Medulla oblongata (tissue), 1 donor: ENCODE results near the gene FXYD1.
"Not testable (repeated sequence)": the region's sequence is repeated elsewhere in the genome, so short reads cannot be mapped to it uniquely, and the experiment has no call there.

Source experiments
- DNase-seq: peaks from one replicate; pipeline ENCODE4 v3.0.0-alpha.2; 2015; ENCODE audit errors: extremely low spot score

FXYD1 gene

GRCh38 chr19:35125270-35125717 lies 13.3 kb upstream of the FXYD1 start:
- no peak for DNase-seq

- DNase-seq = no peak
Measured at GRCh38 chr19:35125749-35126623, 12.6 kb upstream of the FXYD1 start.

GRCh38 chr19:35126624-35126959 lies 12.0 kb upstream of the FXYD1 start:
- DNase-seq = peak; percentile 76

GRCh38 chr19:35127871-35128270 lies 10.8 kb upstream of the FXYD1 start:
- no peak for DNase-seq

DNA sequence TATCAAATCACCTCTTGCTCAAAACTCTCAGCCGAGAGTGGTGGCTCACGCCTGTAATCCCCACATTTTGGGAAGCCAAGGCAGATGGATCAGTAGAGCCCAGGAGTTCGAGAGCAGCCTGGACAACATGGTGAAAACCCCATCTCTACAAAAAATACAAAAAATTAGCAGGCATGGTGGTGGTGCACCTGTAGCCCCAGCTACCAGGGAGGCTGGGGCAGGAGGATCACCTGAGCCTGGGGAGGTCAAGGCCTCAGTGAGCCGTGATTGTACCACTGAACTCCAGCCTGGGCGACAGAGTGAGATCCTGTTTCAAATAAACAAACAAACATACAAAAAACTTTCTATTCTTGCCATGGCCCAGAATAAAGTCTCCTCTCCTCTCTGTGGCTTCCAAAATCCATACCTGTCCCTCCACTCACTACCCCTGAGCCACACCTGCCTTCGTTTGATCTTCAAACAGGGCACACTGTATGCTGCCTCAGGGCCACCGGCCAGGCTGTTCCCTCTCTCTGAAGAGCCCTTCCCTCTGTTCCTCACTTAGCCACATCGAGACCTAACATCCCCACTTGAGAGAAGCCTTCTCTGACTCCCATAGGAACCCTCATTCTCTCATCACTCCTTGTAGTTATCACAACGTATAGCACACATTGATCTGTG lies 10.1 kb upstream of the FXYD1 start:
- DNase-seq = no peak

DNA sequence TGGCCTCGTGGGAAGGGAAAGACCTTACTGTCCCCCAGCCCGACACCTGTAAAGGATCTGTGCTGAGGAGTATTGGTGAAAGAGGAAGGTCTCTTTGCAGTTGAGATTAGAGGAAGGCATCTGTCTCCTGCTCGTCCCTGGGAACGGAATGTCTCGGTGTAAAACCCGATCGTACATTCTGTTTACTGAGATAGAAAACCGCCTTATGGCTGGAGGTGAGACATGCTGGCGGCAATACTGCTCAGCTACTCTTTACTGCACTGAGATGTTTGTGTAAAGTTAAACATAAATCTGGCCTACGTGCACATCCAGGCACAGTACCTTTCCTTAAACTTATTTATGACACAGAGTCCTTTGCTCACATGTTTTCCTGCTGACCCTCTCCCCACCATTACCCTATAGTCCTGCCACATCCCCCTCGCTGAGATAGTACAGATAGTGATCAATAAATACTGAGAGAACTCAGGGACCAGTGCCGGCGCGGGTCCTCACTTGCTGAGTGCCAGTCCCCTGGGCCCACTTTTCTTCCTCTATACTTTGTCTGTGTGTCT lies 8.8 kb upstream of the FXYD1 start:
- not testable (repeated sequence) for DNase-seq

GRCh38 chr19:35130761-35131720 lies 7.6 kb upstream of the FXYD1 start:
- DNase-seq = no peak

DNA sequence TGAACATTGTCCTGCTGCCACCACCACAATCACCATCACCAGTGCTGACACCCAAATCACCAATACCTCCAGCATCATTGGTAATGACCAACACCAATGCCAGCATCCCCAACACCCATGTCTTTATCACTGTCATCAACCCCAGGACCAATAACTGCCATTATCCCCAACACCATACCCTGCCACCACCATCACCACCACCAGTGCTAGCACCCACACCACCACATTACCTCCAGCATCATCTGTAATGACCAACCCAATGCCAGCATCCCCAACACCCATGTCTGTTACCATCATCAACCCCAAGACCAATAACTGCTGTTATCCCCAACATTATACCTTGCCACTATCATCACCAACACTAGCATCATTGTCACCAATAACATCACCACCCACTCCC lies 6.4 kb upstream of the FXYD1 start:
- DNase-seq = no peak

DNA sequence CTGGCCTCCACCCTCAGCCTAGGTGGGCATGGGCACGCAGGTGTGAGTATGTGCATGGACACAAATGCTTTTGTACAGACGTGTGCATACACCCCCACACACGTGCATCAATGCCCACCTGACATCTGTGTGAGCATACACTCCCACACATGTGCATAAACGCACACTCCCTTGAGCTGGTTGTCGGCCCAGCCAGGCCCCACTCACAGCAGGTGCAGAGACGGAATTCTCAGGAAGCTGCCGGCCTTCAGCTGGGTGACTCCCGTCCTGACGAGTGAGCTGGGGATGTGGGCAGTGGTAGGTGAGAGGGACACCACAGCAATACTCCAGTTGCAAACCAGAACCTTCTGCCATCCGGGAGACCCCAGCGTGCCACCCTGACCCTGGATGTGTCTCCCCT lies 4.8 kb upstream of the FXYD1 start:
- no peak for DNase-seq

GRCh38 chr19:35134601-35135242 lies 3.9 kb upstream of the FXYD1 start, which contains the start of gene LGI4:
LGI4 (minus strand) TSS chr19:35135059; CDS start chr19:35134680, 379 bp downstream.
- no peak for DNase-seq

- DNase-seq = peak; percentile 89
Measured at GRCh38 chr19:35135389-35135909, 3.2 kb upstream of the FXYD1 start.

GRCh38 chr19:35136231-35136630 lies 2.4 kb upstream of the FXYD1 start:
- no peak for DNase-seq

DNA sequence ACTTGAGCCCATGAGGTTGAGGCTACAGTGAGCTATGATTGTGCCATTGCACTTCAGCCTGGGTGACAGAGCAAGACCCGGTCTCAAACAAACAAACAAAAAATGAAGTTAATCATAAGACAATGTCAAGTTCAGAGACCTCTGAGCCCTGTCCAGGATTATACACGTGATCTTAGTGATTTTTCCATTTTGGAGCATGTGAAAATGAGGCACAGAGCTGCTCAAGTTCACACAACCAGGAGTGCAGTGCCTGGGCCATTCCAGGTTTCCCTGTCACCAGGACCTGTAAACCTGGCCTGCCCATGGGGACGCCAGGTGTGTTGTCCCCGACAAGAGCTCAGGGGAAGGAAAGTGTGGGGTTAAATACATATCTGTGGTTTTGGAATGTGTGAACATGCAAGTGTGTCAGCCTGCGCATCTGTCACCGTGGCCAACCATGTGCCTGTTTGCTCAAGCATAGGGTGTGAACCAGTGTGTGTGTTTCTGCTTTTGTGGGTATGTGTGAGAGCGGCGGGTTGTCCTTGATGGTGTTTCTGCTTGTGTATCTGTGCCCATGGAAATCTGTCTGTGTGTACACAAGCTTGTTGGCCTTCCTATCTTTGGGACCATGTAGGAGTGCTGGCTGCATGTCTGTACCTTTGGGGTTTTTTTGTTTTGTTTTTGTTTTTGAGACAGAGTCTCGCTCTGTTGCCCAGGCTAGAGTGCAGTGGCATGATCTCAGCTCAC lies 1.5 kb upstream of the FXYD1 start:
- DNase-seq = no peak

GRCh38 chr19:35140207-35140961 lies 1.8 kb downstream of the FXYD1 start:
- no peak for DNase-seq

DNA sequence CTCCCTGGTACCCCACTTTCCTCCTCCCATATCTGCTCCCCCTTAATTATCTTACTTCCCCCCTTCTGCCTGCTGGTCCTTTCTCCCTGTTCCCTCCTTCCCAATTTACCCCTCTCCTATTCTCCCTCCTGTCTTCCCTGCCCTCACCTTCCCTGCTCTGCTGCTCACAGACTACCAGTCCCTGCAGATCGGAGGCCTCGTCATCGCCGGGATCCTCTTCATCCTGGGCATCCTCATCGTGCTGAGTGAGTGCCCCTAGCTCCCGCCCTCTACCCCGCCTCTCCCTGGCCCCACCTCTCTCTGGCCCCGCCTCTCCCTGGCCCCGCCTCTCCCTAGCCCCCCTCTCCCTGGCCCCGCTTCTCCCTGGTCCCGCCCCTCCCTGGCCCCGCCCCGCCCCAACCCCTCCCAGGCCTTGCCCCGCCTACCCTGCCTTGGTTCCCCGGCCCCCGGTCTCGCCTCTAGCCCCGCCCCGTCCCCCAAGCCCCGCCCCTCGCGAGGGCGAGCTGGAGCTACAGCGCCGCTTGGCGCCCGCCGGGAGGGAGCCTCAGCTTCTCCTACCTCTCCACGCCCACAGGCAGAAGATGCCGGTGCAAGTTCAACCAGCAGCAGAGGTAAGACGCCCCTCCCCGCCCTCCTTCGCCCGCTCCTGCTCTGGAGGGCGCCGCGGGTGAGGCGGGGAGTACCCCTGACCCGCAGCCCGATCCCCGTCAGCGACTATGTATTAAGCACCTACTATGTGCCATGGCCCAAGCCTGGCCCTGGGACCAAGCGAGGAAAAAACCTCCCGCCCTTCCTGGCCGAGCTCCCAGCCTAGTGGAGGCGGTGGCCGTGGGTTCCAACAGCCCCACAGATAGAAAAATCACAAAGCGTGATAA lies 2.6 kb downstream of the FXYD1 start:
- DNase-seq = peak; percentile 92

GRCh38 chr19:35141837-35142605 lies 3.4 kb downstream of the FXYD1 start:
- DNase-seq = no peak

- no peak for DNase-seq
Measured at GRCh38 chr19:35142606-35143230, 4.1 kb downstream of the FXYD1 start.
